Activated naive CD8-positive, alpha-beta T cell (primary cell): Measurements from ENCODE around the gene EPN1.
"Not testable (repeated sequence)": the region's sequence is repeated elsewhere in the genome, so short reads cannot be mapped to it uniquely, and the experiment has no call there.

Experiments
- H3K27ac Mint-ChIP-seq: one replicate; pipeline ENCODE4 v1.8.0; 2021; ENCODE audit warnings: mixed read lengths
- H3K27me3 Mint-ChIP-seq: one replicate; pipeline ENCODE4 v1.8.0; 2021; ENCODE audit warnings: mixed read lengths
- H3K36me3 Mint-ChIP-seq: one replicate; pipeline ENCODE4 v1.8.0; 2021; ENCODE audit warnings: mixed read lengths
- H3K4me1 Mint-ChIP-seq: one replicate; pipeline ENCODE4 v1.8.0; 2021; ENCODE audit warnings: low read depth, mixed read lengths
- H3K4me3 Mint-ChIP-seq: one replicate; pipeline ENCODE4 v1.8.0; 2021; ENCODE audit warnings: mild to moderate bottlenecking, mixed read lengths
- H3K9me3 Mint-ChIP-seq: one replicate; pipeline ENCODE4 v1.8.0; 2021; ENCODE audit warnings: low read depth, mixed read lengths

EPN1 gene

DNA sequence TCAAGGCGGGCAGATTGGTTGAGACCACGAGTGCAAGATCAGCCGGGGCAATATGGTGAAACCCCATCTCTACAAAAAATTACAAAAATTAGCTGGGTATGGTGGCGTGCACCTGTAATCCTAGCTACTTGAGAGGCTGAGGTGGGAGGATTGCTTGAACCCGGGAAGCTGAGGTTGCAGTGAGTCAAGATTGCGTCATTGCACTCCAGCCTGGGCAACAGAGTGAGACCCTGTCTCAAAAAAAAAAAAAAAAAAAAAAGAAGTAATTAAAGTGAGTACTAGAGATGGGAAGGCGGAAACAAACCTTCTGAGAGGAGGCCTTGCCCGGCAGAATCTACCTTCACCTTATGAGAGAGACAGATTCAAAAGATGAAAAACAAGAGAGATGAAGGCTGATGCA is 48.5 kb downstream of the EPN1 start:
- Mint-ChIP-seq H3K4me3 (no peak overlapping the region), H3K4me1 (no peaks in the 10 kb centered on the region), H3K9me3 (peaks cover 8% of the 10 kb centered on the region), H3K27me3 (peaks cover 30% of the 10 kb centered on the region), H3K27ac (no peak overlapping the region), H3K36me3 (peaks cover 3% of the 10 kb centered on the region)

DNA sequence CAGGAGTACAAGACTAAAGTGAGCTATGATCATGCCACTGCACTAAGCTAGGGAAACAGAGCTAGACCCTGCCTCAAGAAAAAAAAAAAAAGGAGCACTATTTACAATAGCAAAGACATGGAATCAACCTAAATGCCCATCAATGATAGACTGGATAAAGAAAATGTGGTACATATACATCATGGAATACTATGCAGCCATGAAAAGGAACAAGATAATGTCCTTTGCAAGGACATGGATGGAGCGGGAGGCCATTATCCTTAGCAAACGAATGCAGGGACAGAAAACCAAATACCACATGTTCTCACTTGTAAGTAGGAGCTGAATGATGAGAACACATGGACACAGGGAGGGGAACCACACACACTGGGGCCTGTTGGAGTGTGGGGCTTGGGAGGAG is 55.4 kb downstream of the EPN1 start:
- H3K9me3 Mint-ChIP-seq, H3K36me3 Mint-ChIP-seq, H3K4me3 Mint-ChIP-seq, H3K27ac Mint-ChIP-seq, H3K4me1 Mint-ChIP-seq, H3K27me3 Mint-ChIP-seq: not testable (repeated sequence)

DNA sequence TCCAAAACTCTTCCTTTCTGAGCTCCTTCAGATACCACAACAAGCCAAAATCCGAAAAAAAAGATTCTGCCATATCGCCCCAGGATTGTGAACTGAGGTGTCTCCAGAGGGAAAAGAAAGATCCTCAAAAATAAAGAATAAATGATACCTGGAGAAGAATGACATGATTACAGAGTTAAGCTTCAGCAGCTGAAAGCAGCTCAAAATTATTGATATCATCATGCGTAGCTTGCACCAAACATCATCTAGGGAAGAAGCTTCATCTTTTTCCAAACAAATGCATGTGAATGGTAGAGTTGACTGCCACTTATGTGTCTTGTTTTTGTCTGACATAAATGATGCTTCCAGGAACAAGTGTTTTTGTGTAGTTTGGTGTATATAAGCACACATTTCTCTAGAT is 63.3 kb downstream of the EPN1 start, which contains the start of gene NLRP9:
Gene NLRP9 (minus strand): TSS at position 101 of the 400 bp plus-strand sequence. CDS start 28 bp downstream, at position 73.
- peaks cover 13% of the 10 kb centered on the region for H3K27me3 Mint-ChIP-seq
- no peak within 1 kb of the TSS for H3K4me3 Mint-ChIP-seq
- no peak within 1 kb of the TSS for H3K27ac Mint-ChIP-seq
- H3K4me1 Mint-ChIP-seq = no peaks in the 10 kb centered on the region
- no peaks in the 10 kb centered on the region for H3K36me3 Mint-ChIP-seq
- H3K9me3 Mint-ChIP-seq = no peaks in the 10 kb centered on the region

- Mint-ChIP-seq H3K27ac (no peak overlapping the region), H3K4me3 (no peak overlapping the region), H3K27me3 (peaks cover 9% of the 10 kb centered on the region), H3K36me3 (no peaks in the 10 kb centered on the region), H3K9me3 (no peaks in the 10 kb centered on the region), H3K4me1 (no peaks in the 10 kb centered on the region)
Measured at GRCh38 chr19:55750715-55751114, 75.7 kb downstream of the EPN1 start.

- H3K27ac Mint-ChIP-seq = no peak overlapping the region
- no peaks in the 10 kb centered on the region for H3K9me3 Mint-ChIP-seq
- no peaks in the 10 kb centered on the region for H3K36me3 Mint-ChIP-seq
- no peak overlapping the region for H3K4me3 Mint-ChIP-seq
- no peaks in the 10 kb centered on the region for H3K4me1 Mint-ChIP-seq
- peaks cover 9% of the 10 kb centered on the region for H3K27me3 Mint-ChIP-seq
Measured at GRCh38 chr19:55753401-55753800, 78.4 kb downstream of the EPN1 start.

GRCh38 chr19:55756808-55757207 is 81.8 kb downstream of the EPN1 start:
- not testable (repeated sequence) for H3K4me3 Mint-ChIP-seq, H3K4me1 Mint-ChIP-seq, H3K36me3 Mint-ChIP-seq, H3K27ac Mint-ChIP-seq, H3K9me3 Mint-ChIP-seq
- peaks cover 18% of the 10 kb centered on the region for H3K27me3 Mint-ChIP-seq

DNA sequence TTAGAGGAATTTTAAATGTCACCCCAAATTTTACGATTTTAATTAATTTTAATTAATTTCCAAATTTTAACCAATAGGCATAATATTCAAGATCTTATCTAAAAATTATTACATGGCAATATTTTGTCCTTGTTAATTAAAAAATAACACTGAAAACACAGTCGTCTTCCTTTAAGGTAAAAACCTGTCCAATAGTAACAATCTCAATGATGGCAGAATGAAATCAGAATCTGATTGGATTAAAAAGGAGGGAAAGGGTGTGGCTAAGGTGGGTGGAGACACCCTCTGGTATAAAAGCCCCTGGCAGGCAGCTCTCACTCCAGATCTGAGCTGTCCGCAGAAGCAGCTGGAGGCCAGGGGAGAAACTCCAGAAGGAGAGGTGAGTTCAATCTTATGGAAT is 83.8 kb downstream of the EPN1 start, which contains the start of gene RFPL4A:
Gene RFPL4A (plus strand): TSS at position 301 of the 400 bp plus-strand sequence. CDS start 2,704 bp downstream, outside the sequence.
- H3K9me3 Mint-ChIP-seq, H3K4me1 Mint-ChIP-seq, H3K27ac Mint-ChIP-seq, H3K36me3 Mint-ChIP-seq, H3K4me3 Mint-ChIP-seq: not testable (repeated sequence)
- peaks cover 15% of the 10 kb centered on the region for H3K27me3 Mint-ChIP-seq
